Stimulated activated CD8-positive, alpha-beta memory T cell treated with anti-CD3 and anti-CD28 coated beads, Interleukin-7, amount 100 ng/mL, for 1 hour (primary cell): ENCODE results near the gene EML1.

Experiments
- DNase-seq, 2 donors: peaks; one replicate each; pipeline ENCODE4 v3.0.0-alpha.2; 2020; ENCODE audit warnings: low read depth in 2 of 2

The EML1 gene

GRCh38 chr14:99966037-99966835 lies 173.0 kb downstream of the EML1 start:
- DNase-seq: no peak

DNA sequence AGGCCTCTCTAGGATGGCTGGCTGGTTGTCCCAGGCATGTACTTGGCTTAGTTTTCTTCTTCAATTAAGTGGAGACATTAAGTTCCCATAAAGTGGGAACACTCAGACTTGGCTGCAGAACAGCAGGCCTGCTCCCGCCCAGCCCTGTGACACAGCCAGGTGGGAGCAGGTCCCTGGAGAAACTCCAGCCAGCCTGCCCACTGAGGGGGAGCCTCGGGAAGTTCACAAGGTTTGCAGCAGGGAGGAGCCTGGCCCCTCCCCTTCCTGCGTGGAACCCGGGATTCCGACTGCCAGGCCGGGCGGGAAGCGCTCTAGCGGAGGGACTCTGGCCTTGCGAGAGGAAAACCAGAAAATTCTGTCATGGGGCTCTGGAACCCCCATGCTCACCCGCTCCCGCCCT lies 173.7 kb downstream of the EML1 start:
- no peak for DNase-seq

GRCh38 chr14:99968191-99968920 lies 175.1 kb downstream of the EML1 start:
- DNase-seq: no peak

GRCh38 chr14:99968941-99969340 lies 175.7 kb downstream of the EML1 start:
- DNase-seq: no peak

DNA sequence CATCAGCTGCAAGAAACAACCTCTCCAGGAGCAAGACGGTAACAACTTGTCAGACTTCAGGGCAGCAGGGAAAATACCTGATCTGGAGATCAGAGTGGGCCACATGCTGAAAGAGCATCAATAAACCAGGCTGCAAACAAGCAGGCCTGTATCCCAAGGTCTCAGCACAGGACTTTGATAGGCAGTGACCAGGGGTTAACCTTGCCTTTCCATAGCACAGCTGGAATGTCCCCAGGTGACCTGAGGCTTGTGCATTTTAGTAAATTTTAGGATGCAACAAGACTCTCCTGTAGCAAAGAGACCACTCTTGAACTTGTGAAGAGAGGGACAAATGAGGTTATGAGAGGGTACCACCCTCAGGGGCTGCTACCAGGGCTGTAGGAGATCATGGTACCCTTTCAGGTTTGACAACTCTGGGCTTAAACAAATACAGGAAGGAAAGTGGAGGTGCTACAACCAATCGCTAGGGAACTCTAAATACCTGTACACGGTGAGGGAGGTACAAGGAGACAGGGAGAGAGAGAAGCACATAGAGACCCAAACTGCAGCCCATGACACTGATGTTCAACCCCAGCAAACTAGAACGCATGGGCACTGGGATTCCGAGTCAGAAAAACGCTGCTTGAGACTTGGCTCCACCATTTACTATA lies 176.6 kb downstream of the EML1 start:
- DNase-seq: no peak

DNA sequence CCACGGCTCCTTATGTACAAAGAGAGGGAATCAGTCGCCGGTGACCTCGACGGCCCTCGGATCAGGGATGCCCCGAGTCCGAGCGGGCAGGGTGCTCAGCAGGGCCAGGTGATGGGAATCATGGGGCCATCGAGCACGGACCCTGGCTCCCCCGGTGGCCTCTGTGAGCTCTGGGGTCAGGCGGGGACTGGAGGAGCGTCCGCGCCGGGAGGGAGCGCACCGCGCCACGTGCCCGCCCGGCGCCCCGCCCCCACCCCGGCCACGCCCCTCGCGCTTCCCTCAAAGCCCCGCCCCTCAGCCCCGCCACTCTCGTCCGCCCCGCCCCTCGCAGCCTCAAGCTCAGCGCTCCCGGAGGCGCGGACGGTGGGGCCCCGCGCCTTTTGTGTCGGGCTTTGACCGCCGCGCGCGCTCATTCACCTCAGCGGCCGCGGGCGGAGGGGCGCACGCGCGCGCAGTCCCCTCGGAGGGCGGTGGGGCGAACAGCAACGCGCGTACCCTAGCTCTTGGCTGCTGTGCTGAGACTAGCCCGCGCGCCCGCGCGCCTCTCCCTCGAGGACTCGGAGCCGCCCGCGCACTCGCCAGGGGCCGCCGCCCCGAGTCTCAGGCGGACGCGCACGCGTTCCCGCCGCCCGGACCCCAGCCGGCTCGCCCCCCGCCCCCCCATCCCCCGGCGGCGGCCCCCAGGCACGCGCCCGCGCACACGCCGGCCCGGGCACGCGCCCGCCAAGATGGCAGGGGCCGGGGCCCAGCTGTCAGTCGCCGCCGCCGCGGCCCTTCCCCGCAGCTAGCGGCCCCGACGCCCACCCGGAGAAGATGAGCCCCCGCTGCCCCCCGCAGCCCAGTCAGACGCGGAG lies 178.1 kb downstream of the EML1 start:
- DNase-seq: peak; percentile 59 to 62

DNA sequence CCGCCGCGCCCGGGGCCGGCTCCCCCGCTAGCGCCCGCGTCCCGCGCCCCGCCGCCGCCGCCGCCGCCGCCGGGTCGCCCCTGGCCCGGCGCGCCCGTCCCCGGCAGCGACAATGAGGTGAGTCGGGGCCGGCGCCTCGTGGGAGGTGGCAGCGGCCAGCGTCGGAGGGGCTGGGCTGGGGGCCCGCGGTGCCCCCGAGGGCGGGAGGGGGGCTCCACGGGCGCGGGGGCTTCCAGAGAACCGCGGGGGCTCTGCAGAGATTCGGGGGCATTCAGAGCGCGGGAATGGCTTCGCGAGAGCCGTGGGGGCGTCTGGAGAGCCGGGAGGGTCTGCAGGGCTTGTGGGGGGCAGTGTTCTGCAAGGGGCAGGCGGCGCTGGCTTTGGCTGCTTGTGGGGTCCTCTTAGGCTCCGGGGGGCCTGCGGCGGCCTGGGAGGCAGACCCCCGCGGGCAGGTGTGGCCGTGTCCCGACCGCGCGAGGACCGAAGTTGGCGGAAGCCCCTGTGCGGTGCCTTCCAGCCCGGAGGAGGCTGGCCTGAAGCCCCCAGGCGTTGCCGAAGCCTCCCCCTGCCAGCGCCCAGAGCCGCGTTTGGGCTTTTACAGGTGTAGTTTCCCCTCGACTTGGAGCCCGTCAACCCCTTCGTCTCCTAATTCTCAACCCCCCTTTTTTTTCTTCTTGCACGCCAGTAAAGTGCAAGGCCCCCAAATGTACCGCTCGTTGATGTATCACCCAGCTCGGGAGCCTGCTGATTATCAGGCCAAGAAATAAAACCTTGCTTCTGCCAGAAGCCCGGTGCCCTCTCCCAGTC lies 178.9 kb downstream of the EML1 start:
- no peak for DNase-seq

DNA sequence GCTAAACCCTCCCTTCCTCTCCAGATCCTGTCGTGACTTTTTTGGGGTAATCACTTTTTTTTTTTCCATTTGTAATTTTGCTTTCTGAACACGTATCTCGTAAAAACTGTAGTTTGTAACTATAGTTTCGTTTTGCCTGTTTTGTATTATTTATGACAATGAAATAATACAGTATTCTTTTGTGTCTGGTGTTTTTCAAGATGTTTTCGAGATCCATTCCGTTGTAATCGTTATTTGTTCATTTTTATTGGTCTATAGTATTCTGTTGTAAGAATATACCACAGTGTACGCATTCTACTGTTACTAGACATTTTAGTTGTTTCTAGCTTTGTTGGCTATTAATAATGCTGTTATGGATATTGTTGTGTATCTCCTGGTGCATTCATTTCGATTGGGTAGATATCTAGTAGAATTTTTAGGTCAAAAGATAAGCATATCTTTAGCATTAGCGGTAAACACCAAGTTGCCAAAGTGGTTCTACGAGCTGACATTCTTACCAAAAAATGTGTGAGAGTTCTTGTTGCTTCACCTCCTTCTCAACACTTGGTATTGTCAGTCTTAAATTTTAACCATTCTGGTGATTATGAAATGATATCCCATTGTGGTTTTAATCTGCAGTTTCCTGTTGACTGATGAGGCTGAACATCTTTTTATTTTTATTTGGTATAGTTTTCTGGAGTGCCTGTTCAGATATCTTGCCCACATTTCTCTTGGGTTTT lies 179.7 kb downstream of the EML1 start:
- DNase-seq: no peak

DNA sequence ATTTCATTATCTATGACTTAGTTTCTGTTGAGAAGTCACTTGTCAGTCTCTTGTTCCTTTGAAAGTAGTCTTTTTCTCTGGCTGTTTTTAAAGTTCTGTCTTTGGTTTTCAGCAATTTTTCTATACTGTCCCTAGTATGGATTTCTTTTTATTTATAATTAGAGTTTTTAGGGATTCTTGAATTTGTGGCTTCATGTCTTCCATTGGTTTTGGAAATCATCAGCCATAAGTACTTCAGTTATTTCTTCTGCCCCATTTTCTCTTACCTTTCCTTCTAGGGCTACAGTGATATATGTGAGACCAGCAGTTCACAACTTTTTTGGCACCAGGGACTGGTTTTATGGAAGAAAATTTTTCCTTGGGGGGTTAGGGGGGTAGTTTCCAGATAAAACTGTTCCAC lies 182.0 kb downstream of the EML1 start:
- no peak for DNase-seq

DNA sequence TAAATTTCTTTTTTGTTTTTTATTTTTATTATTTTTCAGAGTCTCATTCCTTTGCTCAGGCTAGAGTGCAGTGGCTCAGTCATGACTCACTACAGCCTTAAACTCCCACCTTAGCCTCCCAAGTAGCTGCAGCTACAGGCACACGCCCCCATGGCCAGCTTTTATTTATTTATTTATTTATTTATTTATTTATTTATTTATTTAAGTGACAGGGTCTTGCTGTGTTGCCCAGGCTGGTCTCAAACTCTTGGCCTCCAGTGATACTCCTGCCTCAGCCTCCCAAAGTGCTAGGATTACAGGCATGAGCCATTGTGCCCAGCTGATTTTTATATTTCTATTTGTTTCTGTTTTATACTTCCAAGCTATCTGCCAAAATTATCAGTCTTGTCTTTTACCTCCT lies 182.8 kb downstream of the EML1 start:
- no peak for DNase-seq

- DNase-seq: no peak
These were observed 183.5 kb downstream of the EML1 start for GRCh38 chr14:99976681-99977080.

DNA sequence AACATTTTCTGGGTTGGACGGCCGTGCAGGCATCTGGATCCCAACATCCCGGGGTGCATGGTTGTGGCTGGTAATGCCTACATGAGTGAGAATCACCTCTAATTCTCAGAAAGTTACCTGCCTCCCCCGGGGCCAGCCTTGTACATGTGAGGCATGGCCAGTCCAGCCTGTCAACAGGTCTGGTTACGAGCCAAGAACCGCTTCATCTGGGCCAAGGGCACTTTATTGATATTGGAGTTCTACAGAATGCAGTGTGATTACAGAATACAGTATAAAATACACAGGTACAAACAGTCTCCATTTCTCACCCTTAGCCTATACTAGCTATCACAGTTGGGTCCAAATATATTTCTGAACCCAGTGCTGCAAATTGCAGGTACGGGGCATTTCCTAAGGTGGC lies 187.1 kb downstream of the EML1 start:
- DNase-seq: no peak

- no peak for DNase-seq
These were observed 188.6 kb downstream of the EML1 start for GRCh38 chr14:99981806-99982205.

GRCh38 chr14:99982537-99983250 lies 189.5 kb downstream of the EML1 start:
- DNase-seq: peak; percentile 38 to 46

DNA sequence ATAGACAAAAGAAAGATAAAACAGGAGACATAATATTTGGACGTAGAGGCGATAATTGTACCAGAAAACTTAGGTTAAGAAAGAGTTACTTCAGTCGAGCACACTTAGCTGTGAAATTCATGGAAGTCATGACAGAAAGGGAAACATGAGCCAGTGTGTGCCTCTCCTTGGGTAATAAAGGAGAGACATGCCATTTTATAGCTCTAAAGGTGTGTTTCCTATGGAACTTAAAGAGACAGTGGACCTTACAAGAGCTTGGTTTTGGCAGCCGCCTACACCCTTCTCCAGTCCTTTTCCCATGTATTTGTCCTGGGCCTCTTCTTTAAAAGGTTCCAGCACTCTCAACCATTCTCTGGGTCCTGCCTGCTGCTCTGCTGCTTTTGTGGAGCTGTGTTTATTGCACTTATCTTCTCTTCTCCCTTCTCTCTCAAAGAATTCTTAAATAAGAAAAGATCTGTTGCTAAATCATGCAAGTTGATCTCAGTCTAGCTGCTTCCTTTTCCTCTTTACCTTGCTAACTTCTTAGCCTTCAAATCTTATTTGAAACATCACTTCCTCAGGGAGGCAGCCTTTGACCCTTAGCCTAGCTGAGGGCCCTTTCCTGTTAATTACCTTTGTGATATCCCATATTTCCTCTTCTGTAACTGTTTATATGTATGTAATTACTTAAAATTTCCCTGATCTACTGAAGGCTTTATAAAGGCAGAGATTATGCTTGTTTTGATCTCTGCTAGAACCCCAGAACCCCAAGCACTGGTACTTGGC lies 190.2 kb downstream of the EML1 start:
- DNase-seq: no peak

GRCh38 chr14:99984036-99984435 lies 190.8 kb downstream of the EML1 start:
- DNase-seq: no peak

GRCh38 chr14:99986396-99986795 lies 193.2 kb downstream of the EML1 start:
- no peak for DNase-seq

DNA sequence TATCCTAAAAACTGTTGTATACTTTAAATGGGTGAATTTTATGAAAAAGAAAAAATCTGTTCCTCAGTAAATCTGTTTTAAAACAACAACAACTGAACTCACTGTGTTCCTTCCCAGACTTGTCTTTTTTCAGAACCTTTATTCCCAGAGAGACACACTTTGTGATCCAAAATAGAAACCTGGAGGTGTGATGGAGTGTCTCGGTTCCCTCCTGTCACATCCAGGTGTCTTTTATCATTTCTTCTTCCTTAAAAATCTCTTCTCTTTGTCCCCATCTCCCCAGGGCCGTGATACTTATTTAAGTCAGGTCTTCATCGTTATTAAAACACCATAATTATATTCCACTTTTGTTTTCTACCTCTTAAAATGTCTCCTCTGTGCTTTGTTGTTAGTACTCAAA lies 195.8 kb downstream of the EML1 start:
- no peak for DNase-seq
